Natural killer cell (primary cell): ENCODE data around the gene UMPS. TPM values are rescaled to one million over a fixed set of nuclear protein-coding genes. Genes with fewer than 3 reads are reported as not detected.
A peak's percentile ranks its signal among the peaks of the same experiment; 100 is the strongest.
"Not testable (repeated sequence)": the region's sequence is repeated elsewhere in the genome, so short reads cannot be mapped to it uniquely, and the experiment has no call there.

Experiments
- ATAC-seq, 3 donors: fragments of 150-1000 bp in 2 of 3; fragments of 200-7000 bp in 1 of 3; cut with Tn5 transposase; 1 replicate in 1 of 3; 2 replicates in 2 of 3; pipeline ENCODE4 v1.10.0; 2021; ENCODE audit warnings: mild to moderate bottlenecking in 2 of 3, moderate library complexity in 2 of 3
- DNase-seq, 2 donors: peaks; one replicate each; pipeline versions ENCODE4 v3.0.0 to v3.0.0-alpha.2; 2013 to 2021; ENCODE audit warnings: mixed read lengths in 1 of 2
- H3K27ac ChIP-seq: one replicate; pipeline ENCODE4 v1.5.1; 2013; ENCODE audit warnings: mild to moderate bottlenecking, low read length
- H3K27me3 ChIP-seq: one replicate; pipeline ENCODE4 v1.6.1; 2013; ENCODE audit warnings: low read length; ENCODE audit not compliant: control insufficient read depth, insufficient read depth
- H3K36me3 ChIP-seq: one replicate; pipeline ENCODE4 v1.6.1; 2013; ENCODE audit warnings: low read length; ENCODE audit not compliant: control insufficient read depth, insufficient read depth
- H3K4me1 ChIP-seq: one replicate; pipeline ENCODE4 v1.6.1; 2013; ENCODE audit warnings: low read length; ENCODE audit not compliant: control insufficient read depth, insufficient read depth
- H3K4me3 ChIP-seq: one replicate; pipeline ENCODE4 v1.5.1; 2013; ENCODE audit warnings: low read length
- H3K9me3 ChIP-seq: one replicate; pipeline ENCODE4 v1.6.1; 2013; ENCODE audit warnings: low read length; ENCODE audit not compliant: control insufficient read depth, insufficient read depth
- H3K27ac Mint-ChIP-seq, 2 donors: one replicate each; pipeline ENCODE4 v1.8.0; 2022; ENCODE audit warnings: mild to moderate bottlenecking in 2 of 2, mixed read lengths in 2 of 2, moderate library complexity in 1 of 2
- H3K27me3 Mint-ChIP-seq, 2 donors: one replicate each; pipeline ENCODE4 v1.8.0; 2022; ENCODE audit warnings: low read depth in 2 of 2, mixed read lengths in 2 of 2
- H3K36me3 Mint-ChIP-seq: one replicate; pipeline ENCODE4 v1.8.0; 2022; ENCODE audit warnings: mixed read lengths
- H3K4me1 Mint-ChIP-seq, 2 donors: one replicate each; pipeline ENCODE4 v1.8.0; 2022; ENCODE audit warnings: mixed read lengths in 2 of 2
- H3K4me3 Mint-ChIP-seq: one replicate; pipeline ENCODE4 v1.8.0; 2022; ENCODE audit warnings: mild to moderate bottlenecking, moderate library complexity, mixed read lengths
- H3K9me3 Mint-ChIP-seq, 2 donors: one replicate each; pipeline ENCODE4 v1.8.0; 2022; ENCODE audit warnings: mixed read lengths in 2 of 2
- CTCF ChIP-seq: fragments of 200-600 bp; IDR thresholded peaks from one replicate; pipeline ENCODE4 v1.8.0; 2022; ENCODE audit warnings: antibody characterized with exemption
- WGBS: methylation state at CpG from one replicate; pipeline ENCODE4 v1.1.7; 2013; ENCODE audit warnings: missing lambda C conversion rate; ENCODE audit not compliant: insufficient coverage; 5-methylcytosine and 5-hydroxymethylcytosine counted together
- intact Hi-C: fragments of 100-400 bp; cut with micrococcal nuclease; formaldehyde crosslinking; loops from one replicate; pipeline ENCODE4 v1.14.2; 2022
- total RNA-seq, 4 donors: library from RNA; stranded (reverse); fragments of 120-200 nt in 1 of 4; gene quantifications; one replicate each; pipeline versions ENCODE4 v1.2.3 to v1.2.4, GENCODE V29; 2013 to 2022

UMPS gene
- total RNA-seq, 3 donors from 2014 or later (not counting 1 experiment from before 2014, with no cell fraction given): 9.1 to 21.2 (median 12.2) TPM

DNA sequence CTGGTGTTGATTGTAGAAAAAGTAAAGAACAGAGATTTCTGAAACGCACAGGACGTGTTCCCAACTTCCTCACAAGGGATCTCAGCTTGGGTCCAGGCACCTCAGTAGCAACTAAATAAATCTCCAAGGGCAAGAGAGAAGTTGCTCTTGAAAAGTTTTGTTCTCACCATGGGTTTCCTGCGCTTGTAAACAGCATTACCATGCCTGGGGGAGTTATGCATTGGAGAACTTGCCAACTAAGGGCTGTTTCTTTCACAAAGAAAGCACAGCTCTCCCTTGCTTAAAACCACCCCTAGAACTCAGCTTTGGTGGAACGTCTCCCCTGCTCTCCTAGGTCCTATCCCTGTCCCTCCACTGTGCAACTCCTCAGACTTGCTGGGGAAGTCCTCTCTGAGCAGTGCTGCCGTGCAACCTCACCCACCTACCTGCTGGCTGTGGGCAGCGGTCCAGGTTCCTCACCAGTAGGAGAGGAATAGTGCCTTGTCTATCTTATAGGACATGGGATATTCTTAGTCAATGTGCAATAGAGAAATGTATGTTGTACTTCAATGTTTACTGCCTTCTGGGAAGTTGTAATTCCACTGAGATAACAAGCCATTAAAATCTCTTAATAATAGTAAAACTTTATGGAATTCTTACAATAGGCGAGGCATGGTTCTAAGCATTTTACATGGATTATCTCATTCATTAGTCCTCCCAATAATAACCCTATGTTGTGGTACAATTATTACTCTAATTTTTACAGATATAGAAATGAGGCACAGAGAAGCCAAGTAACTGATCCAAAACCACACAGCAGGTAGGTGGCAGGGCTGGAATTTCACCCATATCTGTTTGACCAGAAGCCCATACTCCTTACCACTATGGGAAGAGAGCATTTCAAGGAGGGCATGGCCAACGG lies 51.5 kb downstream of the UMPS start:
- WGBS: 93% methylated on average over 5 of the region's 8 CpGs
- H3K36me3 ChIP-seq: no peaks in the 10 kb centered on the region
- no peak overlapping the region for H3K4me3 Mint-ChIP-seq

GRCh38 chr3:124782377-124782712 lies 52.1 kb downstream of the UMPS start:
- ATAC-seq, DNase-seq, H3K27me3 ChIP-seq, H3K36me3 Mint-ChIP-seq, H3K27ac Mint-ChIP-seq, H3K4me3 ChIP-seq, H3K9me3 ChIP-seq, H3K9me3 Mint-ChIP-seq, H3K27ac ChIP-seq, intact Hi-C loops, H3K4me3 Mint-ChIP-seq, H3K36me3 ChIP-seq: not testable (repeated sequence)
- peaks cover 41 to 60% of the 10 kb centered on the region in 2 donors for H3K4me1 Mint-ChIP-seq
- WGBS: 61% methylated on average over 6 of the region's 6 CpGs
- peaks cover 55% of the 10 kb centered on the region for H3K4me1 ChIP-seq
- H3K27me3 Mint-ChIP-seq: peaks cover 0 to 11% of the 10 kb centered on the region in 2 donors

More for the DNA sequence above, 51.5 kb downstream of the UMPS start:
- Mint-ChIP-seq H3K27me3 (peaks cover 0 to 11% of the 10 kb centered on the region in 2 donors), H3K4me1 (peaks cover 41 to 60% of the 10 kb centered on the region in 2 donors), H3K9me3 (no peaks in the 10 kb centered on the region), H3K27ac (no peak overlapping the region), H3K36me3 (no peaks in the 10 kb centered on the region)
- Histone ChIP-seq H3K27me3 (no peaks in the 10 kb centered on the region), H3K4me3 (no peak overlapping the region), H3K27ac (no peak overlapping the region), H3K9me3 (no peaks in the 10 kb centered on the region), H3K4me1 (peaks cover 52% of the 10 kb centered on the region)
- no peak for TF ChIP-seq CTCF
- intact Hi-C loops: no loop called here
- DNase-seq (no peak), ATAC-seq (no peak)

- peaks cover 0 to 9% of the 10 kb centered on the region in 2 donors for H3K27me3 Mint-ChIP-seq
- no peak for TF ChIP-seq CTCF
- H3K4me1 Mint-ChIP-seq: peaks cover 41 to 55% of the 10 kb centered on the region in 2 donors
- H3K36me3 ChIP-seq: no peaks in the 10 kb centered on the region
- no peak overlapping the region for H3K27ac ChIP-seq
- intact Hi-C loops: no loop called here
- DNase-seq (no peak), ATAC-seq (no peak)
- H3K4me3 ChIP-seq: no peak overlapping the region
- 86% methylated on average over 3 of the region's 4 CpGs for WGBS
- no peak overlapping the region for H3K4me3 Mint-ChIP-seq
- no peaks in the 10 kb centered on the region for H3K9me3 Mint-ChIP-seq
- H3K36me3 Mint-ChIP-seq: no peaks in the 10 kb centered on the region
- H3K27me3 ChIP-seq: no peaks in the 10 kb centered on the region
- H3K4me1 ChIP-seq: peaks cover 58% of the 10 kb centered on the region
- no peaks in the 10 kb centered on the region for H3K9me3 ChIP-seq
- H3K27ac Mint-ChIP-seq: no peak overlapping the region
Measured at GRCh38 chr3:124783696-124784095, 53.4 kb downstream of the UMPS start.

GRCh38 chr3:124784686-124785382 lies 54.6 kb downstream of the UMPS start:
- peaks cover 41 to 51% of the 10 kb centered on the region in 2 donors for H3K4me1 Mint-ChIP-seq
- Histone ChIP-seq H3K9me3 (no peaks in the 10 kb centered on the region), H3K4me1 (peaks cover 58% of the 10 kb centered on the region), H3K4me3 (no peak overlapping the region), H3K27me3 (no peaks in the 10 kb centered on the region), H3K27ac (no peak overlapping the region), H3K36me3 (no peaks in the 10 kb centered on the region)
- TF ChIP-seq CTCF: no peak
- DNase-seq (peak; percentile 15 to 31), ATAC-seq (peak; percentile 63 to 85 (median 75))
- no peaks in the 10 kb centered on the region for H3K36me3 Mint-ChIP-seq
- H3K4me3 Mint-ChIP-seq: peak overlapping the region; percentile 63
- H3K27me3 Mint-ChIP-seq: peaks cover 0 to 9% of the 10 kb centered on the region in 2 donors
- 50% methylated on average over 17 of the region's 17 CpGs for WGBS
- intact Hi-C loops: no loop called here
- H3K9me3 Mint-ChIP-seq: no peaks in the 10 kb centered on the region
- peak overlapping the region; percentile 70 to 84 for H3K27ac Mint-ChIP-seq
